CD4-positive, alpha-beta T cell (primary cell): ENCODE data around the gene ANKRD9. TPM values are rescaled to one million over a fixed set of nuclear protein-coding genes. Genes with fewer than 3 reads are reported as not detected.
A peak's percentile ranks its signal among the peaks of the same experiment; 100 is the strongest.

Experiments
- ATAC-seq: fragments of 200-7000 bp; cut with Tn5 transposase; one replicate; pipeline ENCODE4 v1.10.0; 2022; ENCODE audit warnings: mild to moderate bottlenecking; ENCODE audit not compliant: poor library complexity
- CTCF ChIA-PET: fragments of 350-600 bp; sonication (Branson Sonifier 250); formaldehyde crosslinking; loops from one replicate; lab custom pipeline; 2021; ENCODE audit warnings: antibody characterized with exemption, inconsistent platforms; lab: Charles Lee
- POLR2A ChIA-PET: fragments of 350-600 bp; sonication (Branson Sonifier 250); formaldehyde crosslinking; loops from one replicate; lab custom pipeline; 2021; ENCODE audit warnings: antibody characterized with exemption, inconsistent platforms; lab: Charles Lee
- DNase-seq, 14 experiments: peaks; one replicate each; pipeline ENCODE4 v3.0.0-alpha.2; 2013 to 2020; ENCODE audit warnings: mixed read lengths in 2 of 14
- H3K27ac ChIP-seq, 2 donors: one replicate each; pipeline versions ENCODE4 v1.5.1 to v1.7.0; 2013; ENCODE audit warnings: low read length in 2 of 2, low read depth in 1 of 2, mild to moderate bottlenecking in 1 of 2
- H3K27me3 ChIP-seq, 2 experiments: 1 replicate in 1 of 2; 2 replicates in 1 of 2; pipeline versions ENCODE4 v1.6.1 to v1.7.0; 2013; ENCODE audit warnings: low read length in 2 of 2, control low read depth in 1 of 2, mild to moderate bottlenecking in 1 of 2, moderate library complexity in 1 of 2; ENCODE audit not compliant: insufficient read depth in 2 of 2, control insufficient read depth in 1 of 2
- H3K36me3 ChIP-seq: one replicate; pipeline ENCODE4 v1.6.1; 2013; ENCODE audit warnings: low read length, control low read depth; ENCODE audit not compliant: insufficient read depth
- H3K4me1 ChIP-seq: one replicate; pipeline ENCODE4 v1.6.1; 2013; ENCODE audit warnings: low read length, control low read depth; ENCODE audit not compliant: insufficient read depth
- H3K4me3 ChIP-seq: one replicate; pipeline ENCODE4 v1.5.1; 2013; ENCODE audit warnings: mild to moderate bottlenecking, low read length, moderate library complexity
- H3K9me3 ChIP-seq, 2 experiments: 1 replicate in 1 of 2; 2 replicates in 1 of 2; pipeline versions ENCODE4 v1.6.1 to v1.7.0; 2013; ENCODE audit warnings: low read length in 2 of 2, mild to moderate bottlenecking in 2 of 2, control low read depth in 1 of 2, moderate library complexity in 1 of 2; ENCODE audit not compliant: control insufficient read depth in 1 of 2, insufficient read depth in 1 of 2
- H3K27ac Mint-ChIP-seq: one replicate; pipeline ENCODE4 v1.8.0; 2020; ENCODE audit warnings: mixed read lengths
- H3K27me3 Mint-ChIP-seq: one replicate; pipeline ENCODE4 v1.8.0; 2021; ENCODE audit warnings: mixed read lengths
- H3K36me3 Mint-ChIP-seq: one replicate; pipeline ENCODE4 v1.8.0; 2021; ENCODE audit warnings: low read depth, mixed read lengths
- H3K4me1 Mint-ChIP-seq: one replicate; pipeline ENCODE4 v1.8.0; 2021; ENCODE audit warnings: low read depth, mixed read lengths
- H3K4me3 Mint-ChIP-seq: one replicate; pipeline ENCODE4 v1.8.0; 2020; ENCODE audit warnings: mild to moderate bottlenecking, mixed read lengths
- H3K9me3 Mint-ChIP-seq: one replicate; pipeline ENCODE4 v1.8.0; 2020; ENCODE audit warnings: mixed read lengths
- intact Hi-C, 2 experiments: fragments of 100-400 bp; cut with DNase I in 1 of 2; cut with micrococcal nuclease in 1 of 2; formaldehyde crosslinking; loops; one replicate each; pipeline versions ENCODE4 v1.15.1 to v1.9.0; 2023 to 2025; cut with DNase I, micrococcal nuclease
- total RNA-seq, 174 experiments: library from RNA in 2 of 174; stranded (reverse) in 2 of 174; gene quantifications; one replicate each; pipeline ENCODE4 v1.2.3 and lab custom pipeline; 2021 to 2026
- TF ChIP-seq, protein P1 (sequence below): fragments of 200-600 bp; IDR thresholded peaks from one replicate; pipeline ENCODE4 v1.8.0; 2022; ENCODE audit warnings: antibody characterized with exemption, mild to moderate bottlenecking

Gene ANKRD9
- total RNA-seq, 2 experiments from 2014 or later = 4.4 to 5.5 TPM

GRCh38 chr14:102508774-102509745 is 516 bp downstream of the ANKRD9 start:
- DNase-seq = peak in 7 of 14 experiments; percentile 24 to 81 (median 50)
- Histone ChIP-seq H3K4me1 (peaks cover 25% of the 10 kb centered on the region), H3K9me3 (peaks cover 0 to 5% of the 10 kb centered on the region in 2 experiments), H3K27ac (peak overlapping the region in 1 of 2 donors; percentile 34), H3K36me3 (no peaks in the 10 kb centered on the region), H3K4me3 (peak overlapping the region; percentile 36), H3K27me3 (no peaks in the 10 kb centered on the region)
- POLR2A ChIA-PET = interaction anchor here (0.8 to 1.4 kb wide), 2 partner anchors 16 to 82 kb away, joined by 3 to 6 read pairs; no protein-coding TSS in a partner anchor
- peaks cover 2% of the 10 kb centered on the region for H3K9me3 Mint-ChIP-seq
- no peaks in the 10 kb centered on the region for H3K27me3 Mint-ChIP-seq
- H3K4me1 Mint-ChIP-seq = peaks cover 18% of the 10 kb centered on the region
- H3K27ac Mint-ChIP-seq = peak overlapping the region; percentile 62
- ATAC-seq = peak; percentile 17
- CTCF ChIA-PET = interaction anchor here (1.3 kb wide), 1 partner anchor 71 kb away, joined by 3 read pairs; no protein-coding TSS in a partner anchor
- TF ChIP-seq, protein P1, sequence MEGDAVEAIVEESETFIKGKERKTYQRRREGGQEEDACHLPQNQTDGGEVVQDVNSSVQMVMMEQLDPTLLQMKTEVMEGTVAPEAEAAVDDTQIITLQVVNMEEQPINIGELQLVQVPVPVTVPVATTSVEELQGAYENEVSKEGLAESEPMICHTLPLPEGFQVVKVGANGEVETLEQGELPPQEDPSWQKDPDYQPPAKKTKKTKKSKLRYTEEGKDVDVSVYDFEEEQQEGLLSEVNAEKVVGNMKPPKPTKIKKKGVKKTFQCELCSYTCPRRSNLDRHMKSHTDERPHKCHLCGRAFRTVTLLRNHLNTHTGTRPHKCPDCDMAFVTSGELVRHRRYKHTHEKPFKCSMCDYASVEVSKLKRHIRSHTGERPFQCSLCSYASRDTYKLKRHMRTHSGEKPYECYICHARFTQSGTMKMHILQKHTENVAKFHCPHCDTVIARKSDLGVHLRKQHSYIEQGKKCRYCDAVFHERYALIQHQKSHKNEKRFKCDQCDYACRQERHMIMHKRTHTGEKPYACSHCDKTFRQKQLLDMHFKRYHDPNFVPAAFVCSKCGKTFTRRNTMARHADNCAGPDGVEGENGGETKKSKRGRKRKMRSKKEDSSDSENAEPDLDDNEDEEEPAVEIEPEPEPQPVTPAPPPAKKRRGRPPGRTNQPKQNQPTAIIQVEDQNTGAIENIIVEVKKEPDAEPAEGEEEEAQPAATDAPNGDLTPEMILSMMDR = no peak
- intact Hi-C loops = loop anchor here in 1 of 2 experiments (5.0 kb wide), 1 partner anchor 372 kb away; the partner anchor contains the start of gene WDR20
- peak overlapping the region; percentile 70 for H3K4me3 Mint-ChIP-seq
- H3K36me3 Mint-ChIP-seq = no peaks in the 10 kb centered on the region

DNA sequence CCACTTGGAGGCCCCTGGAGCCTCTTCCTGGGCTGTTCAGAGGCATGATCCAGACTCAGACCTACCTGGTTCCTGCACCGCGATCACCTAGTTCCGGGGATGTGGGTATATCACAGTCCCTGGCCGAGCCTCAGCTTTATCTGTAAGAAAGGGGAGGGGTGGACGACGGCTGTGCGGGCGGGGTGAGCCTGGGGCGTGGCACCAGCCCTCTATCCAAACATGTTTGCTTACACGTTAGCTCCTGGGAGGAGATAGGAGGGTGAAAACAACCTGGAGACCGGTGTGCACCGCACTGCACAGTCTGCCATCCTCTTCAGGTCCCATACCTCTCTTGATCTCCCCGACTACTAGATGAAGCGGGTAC is 1.2 kb downstream of the ANKRD9 start:
- H3K4me3 Mint-ChIP-seq = peak overlapping the region; percentile 70
- TF ChIP-seq, protein P1 = no peak
- H3K4me3 ChIP-seq = no peak overlapping the region
- no peaks in the 10 kb centered on the region for H3K36me3 Mint-ChIP-seq
- H3K27ac ChIP-seq = peak overlapping the region in 1 of 2 donors; percentile 34
- H3K4me1 ChIP-seq = peaks cover 25% of the 10 kb centered on the region
- DNase-seq = peak in 2 of 14 experiments; percentile 37 to 49
- no peak for ATAC-seq
- H3K27me3 ChIP-seq = no peaks in the 10 kb centered on the region
- no peaks in the 10 kb centered on the region for H3K27me3 Mint-ChIP-seq
- ChIA-PET CTCF (interaction anchor here (0.6 to 1.3 kb wide), 2 partner anchors 70 to 120 kb away, joined by 3 read pairs; no protein-coding TSS in a partner anchor), POLR2A (no interaction called here)
- H3K9me3 ChIP-seq = peaks cover 0 to 5% of the 10 kb centered on the region in 2 experiments
- no peaks in the 10 kb centered on the region for H3K36me3 ChIP-seq
- intact Hi-C loops = loop anchor here in 1 of 2 experiments (5.0 kb wide), 1 partner anchor 371 kb away; the partner anchor contains the start of gene WDR20
- peaks cover 18% of the 10 kb centered on the region for H3K4me1 Mint-ChIP-seq
- peak overlapping the region; percentile 62 for H3K27ac Mint-ChIP-seq
- peaks cover 2% of the 10 kb centered on the region for H3K9me3 Mint-ChIP-seq

- Mint-ChIP-seq H3K4me1 (peaks cover 18% of the 10 kb centered on the region), H3K36me3 (no peaks in the 10 kb centered on the region), H3K4me3 (peak overlapping the region; percentile 70), H3K27me3 (no peaks in the 10 kb centered on the region), H3K27ac (peak overlapping the region; percentile 62), H3K9me3 (peaks cover 2% of the 10 kb centered on the region)
- ATAC-seq (no peak), DNase-seq (peak in 2 of 14 experiments; percentile 33 to 47)
- Histone ChIP-seq H3K4me1 (peaks cover 25% of the 10 kb centered on the region), H3K4me3 (no peak overlapping the region), H3K9me3 (peaks cover 0 to 5% of the 10 kb centered on the region in 2 experiments), H3K27ac (no peak overlapping the region), H3K27me3 (no peaks in the 10 kb centered on the region), H3K36me3 (no peaks in the 10 kb centered on the region)
- TF ChIP-seq, protein P1 = no peak
- intact Hi-C loops = loop anchor here in 1 of 2 experiments (5.0 kb wide), 1 partner anchor 371 kb away; the partner anchor contains the start of gene WDR20
- POLR2A ChIA-PET = no interaction called here
- CTCF ChIA-PET = interaction anchor here (0.6 to 1.3 kb wide), 2 partner anchors 70 to 120 kb away, joined by 3 read pairs; no protein-coding TSS in a partner anchor
Observed at GRCh38 chr14:102507857-102508312, 1.7 kb downstream of the ANKRD9 start.
